GM15510 (cell line): ENCODE measurements around the gene NPAT.

ENCODE experiments used
- POLR2A ChIP-seq: IDR thresholded peaks from 3 replicates; pipeline ENCODE4 v1.6.1; 2011; ENCODE audit warnings: borderline replicate concordance; ENCODE audit not compliant: insufficient read length; ENCODE audit errors: extremely low read depth

The NPAT gene

DNA sequence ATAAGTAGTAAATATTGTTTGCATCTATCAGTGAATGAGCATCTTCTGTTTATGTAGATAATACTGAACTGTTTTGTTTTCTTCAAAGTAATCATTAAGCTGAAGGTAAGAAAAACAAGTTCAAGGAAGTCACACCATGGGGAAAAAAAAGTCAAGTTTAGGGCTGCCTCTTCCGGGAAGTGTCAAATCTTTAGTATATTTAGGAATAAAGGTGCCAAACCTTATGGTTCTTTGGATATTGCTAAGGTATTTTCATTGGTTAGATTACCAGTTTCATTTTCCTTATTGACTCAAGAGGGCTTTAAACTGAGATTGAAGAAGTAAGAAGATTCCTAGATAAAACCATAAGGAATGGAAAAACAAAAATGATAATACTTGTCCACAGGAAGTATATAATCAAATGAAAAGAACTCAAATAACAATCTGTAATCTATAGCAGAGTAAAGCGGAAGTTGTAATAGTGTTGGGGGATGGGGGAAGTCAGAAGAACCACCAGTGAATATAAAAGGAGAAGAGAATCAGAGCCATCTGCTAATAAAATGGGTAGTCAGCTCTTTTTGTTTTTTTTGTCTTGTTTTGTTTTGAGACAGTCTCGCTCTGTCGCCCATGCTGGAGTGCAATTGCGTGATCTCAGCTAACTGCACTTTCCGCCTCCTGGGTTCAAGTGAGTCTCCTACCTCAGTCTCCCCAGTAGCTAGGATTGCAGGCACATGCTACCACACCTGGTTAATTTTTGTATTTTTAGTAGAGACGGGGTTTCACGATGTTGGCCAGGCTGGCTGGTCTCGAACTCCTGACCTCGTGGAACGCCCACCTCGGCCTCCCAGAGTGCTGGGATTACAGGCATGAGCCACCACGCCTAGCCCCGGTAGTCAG is 2.7 kb upstream of the NPAT start:
- no peak for TF ChIP-seq POLR2A

DNA sequence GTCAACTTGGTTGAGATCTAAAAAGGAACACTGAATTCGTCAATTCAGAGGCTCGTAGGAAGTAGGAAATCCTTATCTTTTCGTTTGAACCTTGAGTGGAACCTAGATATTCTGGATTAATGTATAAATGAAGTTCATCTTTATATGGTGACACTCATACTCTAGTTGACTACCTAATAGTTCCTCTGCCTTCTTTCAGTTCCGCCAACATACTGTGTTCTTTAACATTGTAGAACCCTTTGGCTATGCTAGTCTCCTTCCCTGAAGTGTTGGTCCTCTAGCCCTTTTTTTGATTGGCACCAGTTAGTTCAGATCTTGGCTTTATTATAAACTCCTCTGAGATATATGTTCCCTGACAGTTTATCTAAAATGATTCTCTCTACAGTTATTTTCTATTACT is 1.9 kb upstream of the NPAT start:
- no peak for TF ChIP-seq POLR2A

DNA sequence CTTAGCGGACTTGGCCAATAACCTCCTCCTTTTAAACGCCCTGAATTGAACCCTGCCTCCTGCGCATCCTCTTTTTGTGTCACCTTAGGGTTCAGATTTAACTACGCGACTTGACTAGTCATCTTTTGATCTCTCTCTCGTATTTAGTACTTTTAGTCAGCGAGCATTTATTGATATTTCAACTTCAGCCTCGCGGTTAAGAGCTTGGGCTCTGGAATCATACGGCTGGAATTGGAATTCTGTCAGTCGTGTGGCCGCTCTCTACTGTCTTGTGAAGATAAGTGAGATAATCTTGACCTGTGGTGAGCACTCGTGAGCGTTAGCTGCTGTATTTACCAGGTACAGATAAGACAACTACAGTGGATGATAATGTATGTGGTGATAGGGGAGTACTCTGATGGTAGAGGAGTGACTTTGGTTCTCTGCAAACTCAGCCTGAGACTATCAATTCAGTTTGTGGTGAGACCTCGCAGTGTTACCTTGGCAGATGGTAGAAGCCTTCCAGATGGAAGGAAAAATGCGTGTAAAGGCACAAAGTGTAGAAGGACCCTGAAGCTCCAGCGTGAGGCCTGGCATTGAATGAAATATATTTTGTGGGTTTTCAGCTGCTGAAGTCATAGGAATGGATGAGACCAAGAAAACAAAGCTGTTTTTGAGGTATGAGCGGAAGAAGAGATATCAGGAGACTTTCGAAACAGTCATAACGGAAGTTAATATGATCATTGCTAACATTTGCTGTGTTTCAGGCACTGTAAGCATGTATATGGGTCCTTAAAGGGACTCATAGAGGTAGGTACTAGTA is 1.1 kb upstream of the NPAT start:
- no peak for TF ChIP-seq POLR2A

DNA sequence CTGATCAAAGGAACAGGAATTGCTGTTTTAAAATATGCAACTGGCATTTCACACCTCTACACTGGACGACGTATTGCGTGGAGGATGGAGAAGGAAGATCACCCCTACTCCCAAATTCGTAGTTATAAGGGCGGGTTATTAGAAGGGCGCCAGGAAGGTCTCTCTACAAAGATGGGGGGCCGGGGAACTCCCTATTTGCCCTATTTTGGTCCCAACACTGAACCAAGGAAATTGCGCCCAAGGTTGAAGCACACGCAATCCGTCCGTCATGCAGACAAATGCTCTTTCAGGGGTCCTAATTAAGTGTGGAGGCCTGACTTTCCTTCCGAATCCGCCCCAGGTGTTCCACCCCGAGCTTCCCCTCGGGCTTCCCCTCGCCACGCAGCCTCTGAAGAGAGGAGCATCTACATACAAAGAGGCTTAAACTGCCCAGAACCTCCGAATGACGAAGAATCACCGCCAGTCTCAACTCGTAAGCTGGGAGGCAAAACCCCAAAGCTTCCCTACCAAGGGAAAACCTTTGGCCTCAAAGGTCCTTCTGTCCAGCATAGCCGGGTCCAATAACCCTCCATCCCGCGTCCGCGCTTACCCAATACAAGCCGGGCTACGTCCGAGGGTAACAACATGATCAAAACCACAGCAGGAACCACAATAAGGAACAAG is 396 bp downstream of the NPAT start:
- no peak for TF ChIP-seq POLR2A

DNA sequence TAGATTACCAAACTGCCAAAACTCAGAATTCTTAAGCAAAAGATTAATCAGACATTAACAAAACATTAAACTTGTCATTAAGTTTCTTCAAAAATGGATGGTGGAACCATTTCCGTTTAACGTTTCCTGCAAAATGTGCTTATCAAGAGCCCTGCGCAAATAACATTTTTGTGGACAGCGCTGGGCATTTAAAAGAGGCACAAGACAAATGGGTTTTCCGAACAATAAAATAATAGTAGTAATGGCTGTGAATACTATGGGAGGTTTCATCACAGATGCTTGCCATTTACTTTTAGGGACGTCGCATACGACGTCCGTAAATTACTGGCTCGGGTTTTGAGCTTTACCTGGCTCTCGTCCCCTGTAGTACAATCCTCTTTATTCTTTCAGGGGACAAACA is 1.1 kb downstream of the NPAT start:
- no peak for TF ChIP-seq POLR2A

DNA sequence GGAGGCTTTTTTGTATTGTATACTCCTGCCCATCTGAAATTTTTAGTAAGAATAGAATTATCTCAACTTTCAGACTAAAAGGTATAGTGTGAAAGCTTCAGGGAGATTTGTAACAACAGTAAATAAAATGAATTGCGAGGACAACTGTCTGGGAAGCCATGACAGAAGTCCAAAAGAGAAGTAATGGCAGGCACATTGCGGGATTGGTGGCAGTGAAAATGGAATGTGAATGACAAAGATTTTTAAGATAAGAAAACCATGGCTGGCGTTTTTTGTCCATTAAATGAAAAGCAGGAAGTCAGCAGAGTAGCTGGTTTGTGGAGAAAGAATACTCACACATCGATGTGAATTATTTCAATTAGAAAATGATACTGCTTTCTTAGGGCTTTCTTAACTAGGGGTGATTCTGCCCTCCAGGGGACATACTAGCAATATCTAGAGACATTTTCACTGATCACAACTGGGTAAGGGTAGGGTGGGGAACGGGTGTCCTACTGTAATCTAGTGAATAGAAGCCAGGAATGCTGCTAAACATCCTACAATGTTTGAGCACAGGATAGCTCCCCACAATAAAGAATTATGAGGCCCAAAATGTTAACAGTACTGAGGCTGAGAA is 1.6 kb downstream of the NPAT start:
- no peak for TF ChIP-seq POLR2A

DNA sequence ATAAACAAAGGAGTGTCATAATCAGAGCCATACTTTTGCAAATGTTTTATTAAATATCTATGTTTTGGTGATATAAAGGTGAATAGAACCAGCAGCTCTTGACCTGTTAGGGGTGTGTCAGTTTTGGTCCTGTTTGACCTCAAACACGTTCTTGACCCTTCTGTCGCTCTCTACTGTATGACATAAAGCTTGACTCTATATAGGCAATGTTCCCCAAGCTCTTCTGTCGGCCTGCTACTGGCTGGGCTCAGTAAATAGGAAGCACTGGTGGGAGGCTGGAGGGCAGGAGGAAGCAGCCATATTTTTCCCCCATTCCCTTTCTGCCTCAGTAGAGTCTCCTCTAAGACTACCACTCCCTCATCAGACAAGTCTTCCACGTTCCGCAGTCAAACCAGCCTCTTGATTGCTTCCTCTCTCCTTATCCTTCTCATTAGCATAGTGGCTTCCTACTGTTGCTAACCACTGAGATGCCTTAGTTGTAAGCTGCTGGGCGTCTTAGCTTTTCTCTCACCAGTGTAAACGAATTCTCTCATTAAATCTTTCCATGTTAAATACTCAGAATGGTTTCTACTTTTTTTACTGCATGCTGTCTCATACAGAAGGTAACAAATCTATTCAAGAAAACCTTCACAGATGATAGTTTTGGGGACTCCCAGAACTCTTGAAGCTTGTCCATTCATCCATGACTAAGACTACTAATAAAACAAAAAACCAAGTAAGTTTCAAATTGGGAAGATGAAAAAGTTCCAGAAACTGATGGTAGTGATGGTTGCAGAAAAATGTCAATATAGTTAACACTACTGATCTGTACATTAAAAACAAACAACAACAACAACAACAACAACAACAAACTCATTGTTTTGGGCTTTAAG is 3.3 kb downstream of the NPAT start:
- TF ChIP-seq POLR2A = no peak

DNA sequence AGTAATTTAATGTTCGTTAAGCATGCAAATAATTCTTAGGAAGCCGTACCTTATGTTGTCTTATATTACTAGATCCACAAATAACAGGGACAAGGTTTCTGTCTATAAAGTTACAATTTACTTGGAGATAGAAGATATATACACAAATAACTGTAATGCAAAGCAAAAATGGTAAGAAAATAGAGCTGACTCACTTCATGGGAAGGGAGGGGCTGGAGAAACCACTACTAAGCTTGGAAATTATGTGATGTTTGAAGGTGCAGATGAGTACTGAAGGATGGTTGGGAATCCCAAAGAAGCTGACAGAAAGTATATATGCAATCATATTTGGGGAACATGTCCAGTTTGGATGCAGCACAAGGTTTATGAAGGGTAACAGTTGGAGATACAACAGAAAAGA is 4.0 kb downstream of the NPAT start:
- no peak for TF ChIP-seq POLR2A

DNA sequence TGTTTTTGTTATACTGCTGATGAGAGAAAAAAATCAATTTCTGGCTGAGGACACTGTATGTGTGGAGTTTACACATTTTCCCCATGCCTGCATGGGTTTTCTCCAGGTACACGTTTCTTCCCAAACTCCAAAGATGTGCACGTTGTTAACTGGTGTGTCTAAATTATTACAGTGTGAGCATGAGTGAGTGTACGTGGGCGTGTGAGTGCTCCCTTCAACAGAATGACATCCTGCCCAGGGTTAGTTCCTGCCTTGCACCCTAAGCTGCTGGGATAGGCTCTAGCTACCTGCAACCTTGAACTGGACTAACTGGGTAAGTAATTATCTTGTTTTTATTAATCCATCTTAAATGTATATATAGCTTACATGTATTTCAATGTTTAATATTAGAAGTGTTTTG is 5.5 kb downstream of the NPAT start:
- no peak for TF ChIP-seq POLR2A

DNA sequence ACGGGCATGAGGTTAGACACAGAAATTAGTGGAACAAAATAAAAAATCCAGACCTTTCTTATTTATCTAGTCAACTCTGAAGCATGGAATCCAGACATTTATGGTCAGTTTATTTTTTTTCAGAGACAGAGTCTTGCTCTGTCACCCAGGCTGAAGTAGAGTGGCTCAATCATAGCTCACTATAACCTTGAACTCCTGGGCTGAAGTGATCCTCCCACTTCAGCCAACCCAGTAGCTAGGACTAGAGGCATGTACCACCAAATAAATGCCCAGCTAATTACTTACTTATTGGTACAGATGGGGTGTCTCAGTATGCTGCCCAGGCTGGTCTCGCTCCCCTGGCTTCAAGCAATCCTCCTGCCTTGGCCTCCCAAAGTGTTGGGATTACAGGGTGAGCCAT is 8.7 kb downstream of the NPAT start:
- TF ChIP-seq POLR2A = no peak

DNA sequence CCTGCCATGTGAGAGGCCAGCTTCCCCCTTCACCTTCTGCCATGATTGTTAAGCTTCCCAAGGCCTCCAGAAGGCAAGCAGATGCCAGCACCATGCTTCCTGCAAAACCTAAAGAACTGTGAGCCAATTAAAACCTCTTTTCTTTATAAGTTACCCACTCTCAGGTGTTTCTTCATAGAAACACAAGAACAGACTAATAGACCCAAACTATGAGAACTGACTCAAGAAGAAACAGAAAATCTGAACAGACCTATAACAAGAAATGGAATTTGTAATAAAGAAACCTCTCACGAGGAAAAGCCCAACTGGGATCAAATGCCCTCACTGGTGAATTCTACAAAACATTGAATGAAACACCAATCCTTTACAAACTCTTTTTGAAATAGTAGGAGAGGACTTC is 12.0 kb downstream of the NPAT start:
- no peak for TF ChIP-seq POLR2A

DNA sequence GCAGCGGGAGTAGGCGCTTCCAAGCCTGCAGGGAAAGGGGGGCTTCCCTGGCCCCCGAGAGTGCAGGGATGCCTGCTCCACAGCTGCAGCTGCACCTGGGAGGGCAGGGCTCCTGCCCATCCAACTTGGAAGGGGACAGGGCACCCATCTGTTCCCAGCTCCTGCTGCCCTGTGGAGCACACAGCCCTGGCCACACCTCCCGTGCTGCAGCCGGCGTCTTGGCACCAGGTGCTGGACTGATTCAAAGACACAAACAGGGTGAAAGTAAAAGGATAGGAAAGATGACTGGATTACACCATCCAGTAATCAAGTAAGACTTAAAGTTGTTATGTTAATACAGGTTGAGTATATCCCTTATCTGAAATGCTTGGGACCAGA is 14.8 kb downstream of the NPAT start:
- no peak for TF ChIP-seq POLR2A

DNA sequence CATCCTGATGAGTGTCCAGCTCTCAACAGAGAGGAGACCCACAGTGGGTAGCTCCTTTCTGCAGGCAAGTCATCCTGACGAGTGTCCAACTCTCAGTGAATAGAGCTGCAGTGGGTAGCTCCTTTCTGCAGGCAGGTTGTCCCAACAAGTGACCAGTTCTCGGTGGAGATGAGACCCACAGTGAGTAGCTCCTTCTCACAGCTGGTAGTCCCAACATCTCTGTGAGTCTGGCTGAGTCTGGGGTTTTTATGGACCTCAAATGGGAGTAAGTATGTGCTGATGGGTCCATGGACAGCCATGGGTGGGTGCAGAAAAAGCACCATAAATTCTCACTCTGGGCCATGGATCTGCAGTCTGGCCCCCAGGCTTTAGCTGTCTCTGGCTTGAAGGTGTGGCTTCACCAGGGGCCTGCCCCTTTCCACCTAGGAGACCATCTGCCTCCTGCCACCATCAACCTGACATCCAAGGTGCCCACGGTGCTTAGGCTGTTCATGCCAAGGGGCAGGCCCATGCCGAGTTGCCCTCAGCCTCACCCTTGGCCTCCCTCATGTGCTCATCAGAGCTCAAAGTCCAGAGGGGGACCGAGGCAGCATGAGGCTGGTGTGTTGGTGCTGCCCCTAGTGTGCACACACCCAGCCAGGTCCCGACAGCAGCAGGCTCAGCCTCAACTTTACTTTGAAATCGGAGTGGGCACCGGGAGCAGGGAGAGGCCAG is 15.3 kb downstream of the NPAT start:
- TF ChIP-seq POLR2A = no peak

DNA sequence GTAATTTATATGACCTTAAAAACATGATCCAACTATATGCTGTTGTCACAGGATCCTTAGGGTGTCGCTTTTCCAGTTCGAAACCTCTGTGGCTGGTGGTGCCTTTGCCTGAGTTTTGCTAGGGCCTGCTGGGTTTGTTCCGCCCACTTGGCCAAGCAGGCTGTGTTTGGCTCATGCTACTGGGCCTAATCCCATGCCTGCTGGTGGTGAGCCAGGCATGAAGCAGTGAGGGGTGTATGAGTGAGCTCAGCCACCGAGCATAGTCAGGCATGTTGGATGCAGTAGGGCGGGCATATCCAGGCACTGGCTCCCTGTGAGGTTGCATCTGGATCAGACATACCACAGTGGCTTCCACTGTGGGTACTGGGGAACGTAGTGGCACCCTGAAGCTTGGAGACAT is 16.3 kb downstream of the NPAT start:
- no peak for TF ChIP-seq POLR2A

DNA sequence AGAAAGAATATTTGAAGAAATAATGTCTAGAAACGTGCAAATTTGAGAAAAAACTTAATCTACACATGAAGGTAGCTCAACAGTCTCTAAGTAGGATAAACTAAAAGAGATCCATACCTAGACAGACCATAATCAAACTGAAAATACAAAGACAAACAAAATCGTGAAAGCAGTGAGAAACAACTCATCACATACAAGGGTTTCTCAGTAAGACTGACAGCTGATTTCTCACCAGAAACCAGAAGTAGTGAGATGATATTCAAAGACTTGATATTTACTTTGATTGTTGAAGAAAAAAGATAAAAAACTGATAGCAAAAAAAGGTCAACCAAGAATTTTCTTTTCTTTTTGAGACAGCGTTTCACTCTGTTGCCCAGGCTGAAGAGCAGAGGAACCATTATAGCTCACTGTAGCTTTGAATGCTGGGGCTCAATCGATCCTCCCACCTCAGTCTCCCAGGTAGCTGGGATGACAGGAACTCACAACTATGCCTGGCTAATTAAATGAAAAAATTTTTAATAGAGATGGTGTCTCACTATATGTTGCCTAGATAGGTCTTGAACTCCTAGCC is 17.4 kb downstream of the NPAT start:
- no peak for TF ChIP-seq POLR2A
